WTC11 (cell line): ENCODE data around the gene LRCH4. TPM values are rescaled to one million over a fixed set of nuclear protein-coding genes. Genes with fewer than 3 reads are reported as not detected.
A peak's percentile ranks its signal among the peaks of the same experiment; 100 is the strongest.

Experiments used
- ATAC-seq: fragments of 200-7000 bp; cut with Tn5 transposase; 2 replicates; pipeline ENCODE4 v1.10.0; 2021; ENCODE audit warnings: mild to moderate bottlenecking, moderate library complexity
- CTCF ChIA-PET: fragments of 300-600 bp; sonication (Branson Sonifier 250); formaldehyde crosslinking; loops from one replicate; lab custom pipeline; 2021; ENCODE audit warnings: antibody characterized with exemption; lab: Charles Lee
- POLR2A ChIA-PET: fragments of 350-600 bp; sonication (Branson Sonifier 250); formaldehyde crosslinking; loops from one replicate; lab custom pipeline; 2021; ENCODE audit warnings: antibody characterized with exemption; lab: Charles Lee
- DNase-seq: peaks from one replicate; pipeline ENCODE4 v3.0.0; 2021; ENCODE audit warnings: low spot score
- H3K27ac Mint-ChIP-seq: 2 replicates; pipeline ENCODE4 v1.8.0; 2021; ENCODE audit warnings: mixed read lengths
- H3K27me3 Mint-ChIP-seq: 2 replicates; pipeline ENCODE4 v1.8.0; 2021; ENCODE audit warnings: low read depth, mild to moderate bottlenecking, moderate library complexity, mixed read lengths
- H3K36me3 Mint-ChIP-seq: 2 replicates; pipeline ENCODE4 v1.8.0; 2021; ENCODE audit warnings: mixed read lengths
- H3K4me1 Mint-ChIP-seq: 2 replicates; pipeline ENCODE4 v1.8.0; 2022; ENCODE audit warnings: mixed read lengths
- H3K4me3 Mint-ChIP-seq: 2 replicates; pipeline ENCODE4 v1.8.0; 2021; ENCODE audit warnings: mild to moderate bottlenecking, moderate library complexity, mixed read lengths
- H3K9me3 Mint-ChIP-seq: 2 replicates; pipeline ENCODE4 v1.8.0; 2021; ENCODE audit warnings: mixed read lengths
- CREB1 ChIP-seq: sonication (generic); formaldehyde crosslinking; IDR thresholded peaks from 2 replicates; pipeline ENCODE4 v1.8.0; 2023; ENCODE audit warnings: mild to moderate bottlenecking, missing genetic modification reagents
- HMGA2 ChIP-seq: fragments of 250-450 bp; sonication (Bioruptor Pico); IDR thresholded peaks from 2 replicates; pipeline ENCODE4 v1.4.0; 2021; ENCODE audit warnings: mild to moderate bottlenecking, moderate library complexity
- JAZF1 ChIP-seq: fragments of 250-450 bp; sonication (Bioruptor Pico); IDR thresholded peaks from 2 replicates; pipeline ENCODE4 v1.9.0; 2021; ENCODE audit warnings: moderate library complexity, mild to moderate bottlenecking, inconsistent platforms
- JUN ChIP-seq: sonication (generic); formaldehyde crosslinking; IDR thresholded peaks from 2 replicates; pipeline ENCODE4 v1.8.0; 2023; ENCODE audit warnings: mild to moderate bottlenecking, missing genetic modification reagents
- NFATC4 ChIP-seq: fragments of 250-450 bp; sonication (Bioruptor Pico); IDR thresholded peaks from 2 replicates; pipeline ENCODE4 v1.9.0; 2021; ENCODE audit warnings: mild to moderate bottlenecking
- NFE2L1 ChIP-seq: sonication (generic); formaldehyde crosslinking; IDR thresholded peaks from 2 replicates; pipeline ENCODE4 v1.8.1; 2023; ENCODE audit warnings: missing genetic modification reagents
- NFYB ChIP-seq: sonication (generic); formaldehyde crosslinking; conservative IDR thresholded peaks from 2 replicates; pipeline ENCODE4 v1.8.0; 2022; ENCODE audit warnings: low read depth, missing genetic modification reagents
- NR2C2 ChIP-seq: sonication (generic); formaldehyde crosslinking; IDR thresholded peaks from 2 replicates; pipeline ENCODE4 v1.8.0; 2022; ENCODE audit warnings: mild to moderate bottlenecking, missing genetic modification reagents
- SMAD3 ChIP-seq: sonication (generic); formaldehyde crosslinking; IDR thresholded peaks from 2 replicates; pipeline ENCODE4 v1.8.0; 2022; ENCODE audit warnings: missing genetic modification reagents, mild to moderate bottlenecking, borderline replicate concordance
- TEAD1 ChIP-seq: sonication (generic); formaldehyde crosslinking; IDR thresholded peaks from 2 replicates; pipeline ENCODE4 v1.8.0; 2022; ENCODE audit warnings: mild to moderate bottlenecking, missing genetic modification reagents
- TEAD4 ChIP-seq: sonication (generic); formaldehyde crosslinking; IDR thresholded peaks from 2 replicates; pipeline ENCODE4 v1.8.0; 2022; ENCODE audit warnings: mild to moderate bottlenecking, missing genetic modification reagents
- ZBTB21 ChIP-seq: sonication (generic); formaldehyde crosslinking; IDR thresholded peaks from 2 replicates; pipeline ENCODE4 v1.8.1; 2023; ENCODE audit warnings: mild to moderate bottlenecking, missing genetic modification reagents, borderline replicate concordance
- ZNF121 ChIP-seq: sonication (generic); formaldehyde crosslinking; IDR thresholded peaks from 2 replicates; pipeline ENCODE4 v1.8.0; 2023; ENCODE audit warnings: missing genetic modification reagents
- ZNF416 ChIP-seq: fragments of 250-450 bp; sonication (Bioruptor Pico); IDR thresholded peaks from 2 replicates; pipeline ENCODE4 v1.9.0; 2021; ENCODE audit warnings: mild to moderate bottlenecking, inconsistent platforms
- total RNA-seq: library from RNA; stranded (reverse); gene quantifications from 3 replicates; pipeline ENCODE4 v1.2.3, GENCODE V29; 2021
- TF ChIP-seq, protein P1 (sequence below): fragments of 250-450 bp; sonication (Bioruptor Pico); IDR thresholded peaks from 2 replicates; pipeline ENCODE4 v1.9.0; 2021; ENCODE audit warnings: mild to moderate bottlenecking
- TF ChIP-seq, protein P2 (sequence below): sonication (generic); formaldehyde crosslinking; IDR thresholded peaks from 2 replicates; pipeline ENCODE4 v1.8.0; 2022; ENCODE audit warnings: mild to moderate bottlenecking, missing genetic modification reagents
- TF ChIP-seq, protein P3 (sequence below): sonication (generic); formaldehyde crosslinking; IDR thresholded peaks from 2 replicates; pipeline ENCODE4 v1.8.0; 2023; ENCODE audit warnings: mild to moderate bottlenecking, missing genetic modification reagents

LRCH4 gene
- total RNA-seq, 1 experiment from 2014 or later, result 56.7 TPM

DNA sequence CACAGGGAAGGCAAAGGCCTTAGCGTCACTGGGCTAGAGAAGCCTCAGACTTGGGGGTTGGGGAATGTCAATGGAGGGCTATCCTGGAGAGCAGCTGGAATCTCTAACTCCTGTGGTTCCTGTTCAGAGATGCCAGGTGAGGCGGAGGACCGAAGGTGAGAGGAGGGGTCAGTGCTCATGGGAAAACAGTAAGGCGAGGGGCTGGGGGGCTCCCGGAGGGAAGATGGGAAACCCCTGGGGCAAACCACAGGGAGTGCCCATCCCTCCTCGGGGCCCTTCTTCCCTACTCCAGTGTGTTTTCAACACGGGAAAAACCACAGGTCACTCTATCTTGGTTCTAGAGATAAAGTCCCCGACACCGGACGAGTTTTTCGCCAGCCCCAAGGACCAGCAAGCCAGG is 3.3 kb downstream of the LRCH4 start:
- peaks cover 18% of the 10 kb centered on the region for H3K4me1 Mint-ChIP-seq
- CTCF ChIA-PET, result interaction anchor here (1.0 to 5.2 kb wide), 5 partner anchors 11 to 114 kb away, joined by 3 to 67 read pairs (median 41); partner anchors contain the start of gene PCOLCE
- H3K27me3 Mint-ChIP-seq, result no peaks in the 10 kb centered on the region; the same call in 1 of the 2 replicates
- no peak for DNase-seq
- 0 out of 2 replicates have a peak overlapping the region, but pooled peaks have one; percentile 27 for H3K27ac Mint-ChIP-seq
- TF ChIP-seq CREB1 (CRISPR knock-in tag) (no peak), NFE2L1 (CRISPR knock-in tag) (no peak), HMGA2 (CRISPR knock-in tag) (no peak), ZBTB21 (CRISPR knock-in tag) (no peak), ZNF416 (CRISPR knock-in tag) (no peak), TEAD1 (CRISPR knock-in tag) (no peak), NR2C2 (no peak), NFYB (CRISPR knock-in tag) (no peak), TEAD4 (CRISPR knock-in tag) (no peak), SMAD3 (CRISPR knock-in tag) (no peak), JAZF1 (CRISPR knock-in tag) (no peak)
- TF ChIP-seq, protein P1, sequence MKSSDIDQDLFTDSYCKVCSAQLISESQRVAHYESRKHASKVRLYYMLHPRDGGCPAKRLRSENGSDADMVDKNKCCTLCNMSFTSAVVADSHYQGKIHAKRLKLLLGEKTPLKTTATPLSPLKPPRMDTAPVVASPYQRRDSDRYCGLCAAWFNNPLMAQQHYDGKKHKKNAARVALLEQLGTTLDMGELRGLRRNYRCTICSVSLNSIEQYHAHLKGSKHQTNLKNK (CRISPR knock-in tag), result no peak
- TF ChIP-seq, protein P2, sequence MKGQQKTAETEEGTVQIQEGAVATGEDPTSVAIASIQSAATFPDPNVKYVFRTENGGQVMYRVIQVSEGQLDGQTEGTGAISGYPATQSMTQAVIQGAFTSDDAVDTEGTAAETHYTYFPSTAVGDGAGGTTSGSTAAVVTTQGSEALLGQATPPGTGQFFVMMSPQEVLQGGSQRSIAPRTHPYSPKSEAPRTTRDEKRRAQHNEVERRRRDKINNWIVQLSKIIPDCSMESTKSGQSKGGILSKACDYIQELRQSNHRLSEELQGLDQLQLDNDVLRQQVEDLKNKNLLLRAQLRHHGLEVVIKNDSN (CRISPR knock-in tag), result no peak
- peaks cover 4% of the 10 kb centered on the region; the same call in 1 of the 2 replicates for H3K36me3 Mint-ChIP-seq
- no peak overlapping the region for H3K4me3 Mint-ChIP-seq
- ATAC-seq, result no peak
- no peaks in the 10 kb centered on the region for H3K9me3 Mint-ChIP-seq
- POLR2A ChIA-PET, result interaction anchor here (0.6 kb wide), 1 partner anchor 131 kb away, joined by 4 read pairs; no protein-coding TSS in a partner anchor

DNA sequence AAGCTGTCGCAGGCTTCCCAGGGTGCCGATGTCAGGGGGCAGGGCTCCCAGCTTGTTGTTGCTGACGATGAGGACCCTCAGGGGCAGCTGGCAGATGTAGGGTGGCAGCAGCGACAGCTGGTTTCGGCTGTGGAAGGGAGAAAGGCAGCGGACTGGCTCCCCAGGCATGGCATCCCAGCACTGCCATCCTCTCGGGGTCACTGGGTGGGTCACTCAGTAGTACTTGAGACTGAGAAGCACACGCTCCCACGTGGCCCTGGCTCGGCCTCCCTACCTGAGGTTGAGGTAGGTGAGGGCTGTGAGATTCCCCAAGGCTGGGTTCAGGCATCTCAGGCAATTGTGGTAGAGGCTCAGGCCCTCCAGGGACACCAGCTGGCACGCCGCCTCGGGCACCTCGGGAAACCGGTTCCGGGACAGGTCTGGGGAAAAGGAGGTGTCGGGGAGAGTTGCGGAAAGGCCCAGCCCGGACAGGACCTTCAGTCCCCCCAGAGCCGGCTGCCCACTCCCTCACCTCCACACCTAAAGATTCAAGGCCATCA is 3.8 kb downstream of the LRCH4 start:
- Mint-ChIP-seq H3K4me3 (no peak overlapping the region), H3K27ac (0 out of 2 replicates have a peak overlapping the region, but pooled peaks have one; percentile 27), H3K4me1 (peaks cover 18% of the 10 kb centered on the region), H3K9me3 (no peaks in the 10 kb centered on the region), H3K36me3 (peaks cover 4% of the 10 kb centered on the region; the same call in 1 of the 2 replicates), H3K27me3 (no peaks in the 10 kb centered on the region)
- ChIA-PET CTCF (no interaction called here), POLR2A (no interaction called here)
- ATAC-seq (no peak), DNase-seq (no peak)
- TF ChIP-seq NFATC4 (CRISPR knock-in tag), result no peak
- TF ChIP-seq, protein P3, sequence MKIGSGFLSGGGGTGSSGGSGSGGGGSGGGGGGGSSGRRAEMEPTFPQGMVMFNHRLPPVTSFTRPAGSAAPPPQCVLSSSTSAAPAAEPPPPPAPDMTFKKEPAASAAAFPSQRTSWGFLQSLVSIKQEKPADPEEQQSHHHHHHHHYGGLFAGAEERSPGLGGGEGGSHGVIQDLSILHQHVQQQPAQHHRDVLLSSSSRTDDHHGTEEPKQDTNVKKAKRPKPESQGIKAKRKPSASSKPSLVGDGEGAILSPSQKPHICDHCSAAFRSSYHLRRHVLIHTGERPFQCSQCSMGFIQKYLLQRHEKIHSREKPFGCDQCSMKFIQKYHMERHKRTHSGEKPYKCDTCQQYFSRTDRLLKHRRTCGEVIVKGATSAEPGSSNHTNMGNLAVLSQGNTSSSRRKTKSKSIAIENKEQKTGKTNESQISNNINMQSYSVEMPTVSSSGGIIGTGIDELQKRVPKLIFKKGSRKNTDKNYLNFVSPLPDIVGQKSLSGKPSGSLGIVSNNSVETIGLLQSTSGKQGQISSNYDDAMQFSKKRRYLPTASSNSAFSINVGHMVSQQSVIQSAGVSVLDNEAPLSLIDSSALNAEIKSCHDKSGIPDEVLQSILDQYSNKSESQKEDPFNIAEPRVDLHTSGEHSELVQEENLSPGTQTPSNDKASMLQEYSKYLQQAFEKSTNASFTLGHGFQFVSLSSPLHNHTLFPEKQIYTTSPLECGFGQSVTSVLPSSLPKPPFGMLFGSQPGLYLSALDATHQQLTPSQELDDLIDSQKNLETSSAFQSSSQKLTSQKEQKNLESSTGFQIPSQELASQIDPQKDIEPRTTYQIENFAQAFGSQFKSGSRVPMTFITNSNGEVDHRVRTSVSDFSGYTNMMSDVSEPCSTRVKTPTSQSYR, result no peak
- TF ChIP-seq ZNF121 (CRISPR knock-in tag), result no peak

- TF ChIP-seq JUN (CRISPR knock-in tag), result no peak
- Mint-ChIP-seq H3K36me3 (peaks cover 7% of the 10 kb centered on the region; the same call in 1 of the 2 replicates), H3K27ac (no peak overlapping the region), H3K27me3 (no peaks in the 10 kb centered on the region), H3K4me1 (peaks cover 18% of the 10 kb centered on the region), H3K4me3 (no peak overlapping the region), H3K9me3 (no peaks in the 10 kb centered on the region)
- DNase-seq (no peak), ATAC-seq (no peak)
- CTCF ChIA-PET, result no interaction called here
- POLR2A ChIA-PET, result no interaction called here
Measured at GRCh38 chr7:100580466-100581283, 5.3 kb downstream of the LRCH4 start.
